HEK293 (cell line): Measurements from ENCODE around the gene PPP5C.
A peak's percentile ranks its signal among the peaks of the same experiment; 100 is the strongest.

Source experiments
- CTCF ChIA-PET: fragments of 350-600 bp; formaldehyde crosslinking; extraction: SDS; loops from one replicate; lab custom pipeline; 2021; ENCODE audit warnings: antibody characterized with exemption; lab: Yijun Ruan, JAX
- POLR2A ChIA-PET: fragments of 300-600 bp; formaldehyde crosslinking; extraction: SDS; loops from one replicate; lab custom pipeline; 2020; ENCODE audit warnings: antibody characterized with exemption, inconsistent platforms; lab: Yijun Ruan, JAX
- H3K27ac ChIP-seq: fragments of 200-500 bp; sonication (Bioruptor generic); 2 replicates; pipeline ENCODE4 v1.5.1; 2014; ENCODE audit warnings: low read depth, low read length, control low read depth, inconsistent platforms; ENCODE audit errors: extremely low read depth
- H3K36me3 ChIP-seq, 2 experiments: fragments of 200-500 bp in 1 of 2; sonication (Bioruptor generic) in 1 of 2; 1 replicate in 1 of 2; 2 replicates in 1 of 2; pipeline ENCODE4 v1.5.1; 2014 to 2017; ENCODE audit warnings: inconsistent platforms in 2 of 2, low read length in 2 of 2; ENCODE audit not compliant: control insufficient read depth in 2 of 2, insufficient read depth in 1 of 2
- H3K4me1 ChIP-seq: fragments of 200-500 bp; sonication (Bioruptor generic); 2 replicates; pipeline ENCODE4 v1.5.1; 2014; ENCODE audit warnings: mild to moderate bottlenecking, low read length, inconsistent platforms; ENCODE audit not compliant: control insufficient read depth, insufficient read depth
- H3K4me3 ChIP-seq: 2 replicates; pipeline ENCODE4 v1.5.1; 2011; ENCODE audit warnings: low read depth, mild to moderate bottlenecking, control low read depth, low read length, moderate library complexity
- H3K9me3 ChIP-seq: fragments of 200-500 bp; sonication (Bioruptor generic); 2 replicates; pipeline ENCODE4 v1.5.1; 2014; ENCODE audit warnings: low read depth, low read length, inconsistent platforms; ENCODE audit not compliant: control insufficient read depth, insufficient read depth
- BCL11A ChIP-seq: fragments of 450-650 bp; formaldehyde crosslinking; IDR thresholded peaks from 2 replicates; pipeline ENCODE4 v1.5.1; 2016; ENCODE audit warnings: low read depth, missing biosample characterization, missing genetic modification characterization
- EGR2 ChIP-seq: fragments of 450-650 bp; formaldehyde crosslinking; IDR thresholded peaks from 2 replicates; pipeline ENCODE4 v1.5.1; 2016; ENCODE audit warnings: low read depth, missing biosample characterization, missing genetic modification characterization
- GLI4 ChIP-seq: fragments of 450-650 bp; formaldehyde crosslinking; IDR thresholded peaks from 2 replicates; pipeline ENCODE4 v1.5.1; 2016; ENCODE audit warnings: missing biosample characterization, missing genetic modification characterization
- GLIS1 ChIP-seq: fragments of 450-650 bp; formaldehyde crosslinking; IDR thresholded peaks from 2 replicates; pipeline ENCODE4 v1.5.1; 2016; ENCODE audit warnings: missing biosample characterization, missing genetic modification characterization
- KLF1 ChIP-seq: fragments of 450-650 bp; formaldehyde crosslinking; IDR thresholded peaks from 2 replicates; pipeline ENCODE4 v1.5.1; 2016; ENCODE audit warnings: missing biosample characterization, missing genetic modification characterization
- PRDM10 ChIP-seq: fragments of 450-650 bp; formaldehyde crosslinking; IDR thresholded peaks from 2 replicates; pipeline ENCODE4 v1.5.1; 2016; ENCODE audit warnings: missing biosample characterization, missing genetic modification characterization
- SETDB1 ChIP-seq: IDR thresholded peaks from one replicate; pipeline ENCODE4 v1.6.1; 2017; ENCODE audit warnings: mild to moderate bottlenecking, low read length, moderate library complexity, mixed read lengths; ENCODE audit not compliant: insufficient read length
- YY2 ChIP-seq: fragments of 450-650 bp; formaldehyde crosslinking; IDR thresholded peaks from 2 replicates; pipeline ENCODE4 v1.5.1; 2016; ENCODE audit warnings: missing biosample characterization, missing genetic modification characterization
- ZBTB1 ChIP-seq: fragments of 450-650 bp; formaldehyde crosslinking; IDR thresholded peaks from 2 replicates; pipeline ENCODE4 v1.5.1; 2016; ENCODE audit warnings: missing biosample characterization, missing genetic modification characterization
- ZFHX2 ChIP-seq: fragments of 450-650 bp; formaldehyde crosslinking; conservative IDR thresholded peaks from 2 replicates; pipeline ENCODE4 v1.5.1; 2016; ENCODE audit warnings: missing biosample characterization, missing genetic modification characterization
- ZIC2 ChIP-seq: fragments of 450-650 bp; formaldehyde crosslinking; IDR thresholded peaks from 2 replicates; pipeline ENCODE4 v1.5.1; 2016; ENCODE audit warnings: missing biosample characterization, missing genetic modification characterization
- ZNF112 ChIP-seq: fragments of 450-650 bp; formaldehyde crosslinking; IDR thresholded peaks from 2 replicates; pipeline ENCODE4 v1.5.0; 2017; ENCODE audit warnings: missing biosample characterization, missing genetic modification characterization
- ZNF302 ChIP-seq: fragments of 450-650 bp; formaldehyde crosslinking; IDR thresholded peaks from 2 replicates; pipeline ENCODE4 v1.5.1; 2016; ENCODE audit warnings: missing biosample characterization, missing genetic modification characterization, low read depth
- ZNF48 ChIP-seq: fragments of 450-650 bp; formaldehyde crosslinking; IDR thresholded peaks from 2 replicates; pipeline ENCODE4 v1.5.1; 2016; ENCODE audit warnings: missing biosample characterization, missing genetic modification characterization
- ZNF548 ChIP-seq: fragments of 450-650 bp; formaldehyde crosslinking; IDR thresholded peaks from 2 replicates; pipeline ENCODE4 v1.5.1; 2016; ENCODE audit warnings: missing biosample characterization, missing genetic modification characterization
- ZNF571 ChIP-seq: fragments of 450-650 bp; formaldehyde crosslinking; IDR thresholded peaks from 2 replicates; pipeline ENCODE4 v1.5.0; 2017; ENCODE audit warnings: missing biosample characterization, missing genetic modification characterization
- ZNF626 ChIP-seq: fragments of 450-650 bp; sonication (Bioruptor Pico); formaldehyde crosslinking; IDR thresholded peaks from 2 replicates; pipeline ENCODE4 v1.5.1; 2018; ENCODE audit warnings: missing biosample characterization, missing genetic modification characterization, inconsistent platforms
- ZNF677 ChIP-seq: fragments of 450-650 bp; IDR thresholded peaks from 2 replicates; pipeline ENCODE4 v1.5.0; 2018; ENCODE audit warnings: missing biosample characterization, mild to moderate bottlenecking, missing genetic modification characterization, moderate library complexity
- ZNF777 ChIP-seq: fragments of 450-650 bp; formaldehyde crosslinking; IDR thresholded peaks from 2 replicates; pipeline ENCODE4 v1.5.1; 2017; ENCODE audit warnings: missing biosample characterization, missing genetic modification characterization, borderline replicate concordance
- ZNF785 ChIP-seq: fragments of 450-650 bp; formaldehyde crosslinking; IDR thresholded peaks from 2 replicates; pipeline ENCODE4 v1.5.1; 2016; ENCODE audit warnings: missing biosample characterization, missing genetic modification characterization
- TF ChIP-seq, protein P1 (sequence below): fragments of 450-650 bp; formaldehyde crosslinking; IDR thresholded peaks from 2 replicates; pipeline ENCODE4 v1.5.0; 2017; ENCODE audit warnings: missing biosample characterization, missing genetic modification characterization, borderline replicate concordance
- TF ChIP-seq, protein P2 (sequence below): fragments of 450-650 bp; formaldehyde crosslinking; IDR thresholded peaks from 2 replicates; pipeline ENCODE4 v1.5.1; 2016; ENCODE audit warnings: missing biosample characterization, missing genetic modification characterization

Gene PPP5C

DNA sequence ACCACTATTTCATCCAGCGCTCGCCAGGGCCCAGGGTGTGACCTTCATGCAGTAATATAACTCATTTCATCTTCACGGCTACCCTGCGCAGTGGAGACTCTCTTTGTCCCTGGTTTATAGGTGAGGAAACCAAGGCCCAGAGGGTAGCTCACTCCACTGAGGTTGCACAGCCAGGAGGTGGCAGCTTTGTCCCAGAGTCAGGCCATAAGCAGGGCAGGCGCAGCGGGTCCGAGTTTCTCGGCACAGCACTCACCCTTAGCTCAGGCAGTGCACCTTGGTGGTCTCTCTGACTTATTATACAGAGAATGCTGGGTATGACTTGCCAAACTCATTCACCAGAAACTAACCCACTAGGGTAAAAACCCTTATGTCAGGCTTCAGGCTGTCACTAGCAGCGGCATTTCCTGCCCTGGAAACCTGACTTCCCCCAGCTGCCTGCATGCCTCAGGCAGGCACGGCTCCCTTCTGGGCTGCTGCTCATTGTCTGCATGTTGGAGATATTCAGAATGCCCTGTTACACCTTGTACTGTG, 24.5 kb downstream of the PPP5C start (continued):
- no peak for TF ChIP-seq ZNF677 (tag by site-specific recombination)
- no peak for TF ChIP-seq ZNF302 (tag by site-specific recombination)
- no peak for TF ChIP-seq GLI4 (tag by site-specific recombination)
- TF ChIP-seq ZNF571: no peak
- TF ChIP-seq ZBTB1 (tag by site-specific recombination): no peak
- no peak for TF ChIP-seq ZNF112
- no peak for TF ChIP-seq ZNF48

- peak overlapping the region; percentile 37; the same call in 1 of the 2 replicates for H3K27ac ChIP-seq
- TF ChIP-seq ZNF777 (tag by site-specific recombination) (no peak), KLF1 (tag by site-specific recombination) (no peak), ZNF626 (no peak), GLIS1 (peak; percentile 47; the same call in 1 of the 2 replicates), SETDB1 (no peak), ZIC2 (tag by site-specific recombination) (peak; percentile 72), BCL11A (tag by site-specific recombination) (no peak), ZNF548 (tag by site-specific recombination) (no peak)
- TF ChIP-seq, protein P1, sequence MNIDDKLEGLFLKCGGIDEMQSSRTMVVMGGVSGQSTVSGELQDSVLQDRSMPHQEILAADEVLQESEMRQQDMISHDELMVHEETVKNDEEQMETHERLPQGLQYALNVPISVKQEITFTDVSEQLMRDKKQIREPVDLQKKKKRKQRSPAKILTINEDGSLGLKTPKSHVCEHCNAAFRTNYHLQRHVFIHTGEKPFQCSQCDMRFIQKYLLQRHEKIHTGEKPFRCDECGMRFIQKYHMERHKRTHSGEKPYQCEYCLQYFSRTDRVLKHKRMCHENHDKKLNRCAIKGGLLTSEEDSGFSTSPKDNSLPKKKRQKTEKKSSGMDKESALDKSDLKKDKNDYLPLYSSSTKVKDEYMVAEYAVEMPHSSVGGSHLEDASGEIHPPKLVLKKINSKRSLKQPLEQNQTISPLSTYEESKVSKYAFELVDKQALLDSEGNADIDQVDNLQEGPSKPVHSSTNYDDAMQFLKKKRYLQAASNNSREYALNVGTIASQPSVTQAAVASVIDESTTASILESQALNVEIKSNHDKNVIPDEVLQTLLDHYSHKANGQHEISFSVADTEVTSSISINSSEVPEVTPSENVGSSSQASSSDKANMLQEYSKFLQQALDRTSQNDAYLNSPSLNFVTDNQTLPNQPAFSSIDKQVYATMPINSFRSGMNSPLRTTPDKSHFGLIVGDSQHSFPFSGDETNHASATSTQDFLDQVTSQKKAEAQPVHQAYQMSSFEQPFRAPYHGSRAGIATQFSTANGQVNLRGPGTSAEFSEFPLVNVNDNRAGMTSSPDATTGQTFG (tag by site-specific recombination): no peak
- TF ChIP-seq, all 188 proteins: peak for 2
- Histone ChIP-seq H3K9me3 (no peaks in the 10 kb centered on the region), H3K4me1 (peaks cover 8% of the 10 kb centered on the region), H3K4me3 (no peak overlapping the region), H3K36me3 (peaks cover 18 to 70% of the 10 kb centered on the region in 2 experiments)
- CTCF ChIA-PET: interaction anchor here (0.6 to 1.1 kb wide), 10 partner anchors 11 to 114 kb away, joined by 3 to 4 read pairs (median 3); no protein-coding TSS in a partner anchor
- POLR2A ChIA-PET: no interaction called here
Measured at GRCh38 chr19:46372901-46373490, 26.1 kb downstream of the PPP5C start.

DNA sequence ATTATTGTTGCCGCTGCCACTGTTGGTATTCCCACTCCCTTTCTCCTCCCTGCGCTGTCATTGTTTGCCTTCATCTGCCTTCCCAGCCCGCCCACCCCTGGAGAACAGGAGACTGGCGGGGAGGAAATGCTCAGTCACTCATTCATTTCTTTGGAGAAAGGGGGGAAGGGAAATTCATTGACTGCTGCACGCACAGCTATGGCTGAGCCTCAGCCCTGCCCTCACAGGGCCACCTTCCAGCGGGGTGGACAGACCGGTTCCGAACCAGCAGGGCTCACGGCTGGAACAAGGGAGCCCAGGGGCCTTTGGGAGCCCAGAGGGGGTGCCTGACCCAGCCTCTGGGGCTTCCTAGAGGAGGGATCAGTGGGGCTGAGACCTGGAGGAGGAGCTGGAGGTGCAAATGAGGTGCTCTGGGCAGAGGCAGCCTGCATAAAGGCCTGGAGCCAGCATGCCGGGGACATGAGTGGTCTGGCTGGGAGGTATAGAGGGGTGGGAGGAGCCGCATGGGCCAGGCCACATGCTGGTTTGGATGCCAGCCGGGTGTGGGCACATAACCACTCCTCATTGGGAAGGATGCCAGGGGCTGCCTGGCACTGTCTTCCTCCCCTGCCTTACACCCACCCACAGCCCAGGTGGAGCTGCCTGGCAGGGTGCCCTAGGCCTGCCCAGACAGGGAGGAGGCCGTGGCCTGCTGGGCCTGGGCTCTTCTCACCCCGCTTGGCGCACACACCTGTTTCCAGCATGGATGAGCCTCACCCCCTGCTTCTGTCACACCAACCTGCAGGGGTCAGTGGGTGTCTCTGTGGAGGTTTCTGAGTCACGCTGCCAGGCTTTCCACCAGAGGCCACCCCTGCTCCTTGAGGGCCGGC, 26.8 kb downstream of the PPP5C start:
- TF ChIP-seq EGR2 (tag by site-specific recombination) (peak; percentile 63), PRDM10 (tag by site-specific recombination) (peak; percentile 59), KLF1 (tag by site-specific recombination) (peak; percentile 70), ZIC2 (tag by site-specific recombination) (peak; percentile 81), YY2 (tag by site-specific recombination) (no peak), GLIS1 (peak; percentile 59), ZFHX2 (peak; percentile 82), ZNF785 (tag by site-specific recombination) (no peak)
- TF ChIP-seq, protein P2, sequence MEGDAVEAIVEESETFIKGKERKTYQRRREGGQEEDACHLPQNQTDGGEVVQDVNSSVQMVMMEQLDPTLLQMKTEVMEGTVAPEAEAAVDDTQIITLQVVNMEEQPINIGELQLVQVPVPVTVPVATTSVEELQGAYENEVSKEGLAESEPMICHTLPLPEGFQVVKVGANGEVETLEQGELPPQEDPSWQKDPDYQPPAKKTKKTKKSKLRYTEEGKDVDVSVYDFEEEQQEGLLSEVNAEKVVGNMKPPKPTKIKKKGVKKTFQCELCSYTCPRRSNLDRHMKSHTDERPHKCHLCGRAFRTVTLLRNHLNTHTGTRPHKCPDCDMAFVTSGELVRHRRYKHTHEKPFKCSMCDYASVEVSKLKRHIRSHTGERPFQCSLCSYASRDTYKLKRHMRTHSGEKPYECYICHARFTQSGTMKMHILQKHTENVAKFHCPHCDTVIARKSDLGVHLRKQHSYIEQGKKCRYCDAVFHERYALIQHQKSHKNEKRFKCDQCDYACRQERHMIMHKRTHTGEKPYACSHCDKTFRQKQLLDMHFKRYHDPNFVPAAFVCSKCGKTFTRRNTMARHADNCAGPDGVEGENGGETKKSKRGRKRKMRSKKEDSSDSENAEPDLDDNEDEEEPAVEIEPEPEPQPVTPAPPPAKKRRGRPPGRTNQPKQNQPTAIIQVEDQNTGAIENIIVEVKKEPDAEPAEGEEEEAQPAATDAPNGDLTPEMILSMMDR (tag by site-specific recombination): 0 out of 2 replicates have a peak, but pooled peaks have one; percentile 11
- Histone ChIP-seq H3K36me3 (peaks cover 25 to 68% of the 10 kb centered on the region in 2 experiments), H3K9me3 (no peaks in the 10 kb centered on the region), H3K4me1 (peaks cover 8% of the 10 kb centered on the region), H3K4me3 (no peak overlapping the region), H3K27ac (no peak overlapping the region)
- ChIA-PET POLR2A (no interaction called here), CTCF (interaction anchor here (1.1 kb wide), 1 partner anchor 92 kb away, joined by 3 read pairs; no protein-coding TSS in a partner anchor)
